Measurements from ENCODE around the gene WAS. TPM values are rescaled to one million over a fixed set of nuclear protein-coding genes. Genes with fewer than 3 reads are reported as not detected.

WAS gene
- total RNA-seq, 8 experiments from 2014 or later, result 0.21 to 1.8 (median 1.1) TPM

DNA sequence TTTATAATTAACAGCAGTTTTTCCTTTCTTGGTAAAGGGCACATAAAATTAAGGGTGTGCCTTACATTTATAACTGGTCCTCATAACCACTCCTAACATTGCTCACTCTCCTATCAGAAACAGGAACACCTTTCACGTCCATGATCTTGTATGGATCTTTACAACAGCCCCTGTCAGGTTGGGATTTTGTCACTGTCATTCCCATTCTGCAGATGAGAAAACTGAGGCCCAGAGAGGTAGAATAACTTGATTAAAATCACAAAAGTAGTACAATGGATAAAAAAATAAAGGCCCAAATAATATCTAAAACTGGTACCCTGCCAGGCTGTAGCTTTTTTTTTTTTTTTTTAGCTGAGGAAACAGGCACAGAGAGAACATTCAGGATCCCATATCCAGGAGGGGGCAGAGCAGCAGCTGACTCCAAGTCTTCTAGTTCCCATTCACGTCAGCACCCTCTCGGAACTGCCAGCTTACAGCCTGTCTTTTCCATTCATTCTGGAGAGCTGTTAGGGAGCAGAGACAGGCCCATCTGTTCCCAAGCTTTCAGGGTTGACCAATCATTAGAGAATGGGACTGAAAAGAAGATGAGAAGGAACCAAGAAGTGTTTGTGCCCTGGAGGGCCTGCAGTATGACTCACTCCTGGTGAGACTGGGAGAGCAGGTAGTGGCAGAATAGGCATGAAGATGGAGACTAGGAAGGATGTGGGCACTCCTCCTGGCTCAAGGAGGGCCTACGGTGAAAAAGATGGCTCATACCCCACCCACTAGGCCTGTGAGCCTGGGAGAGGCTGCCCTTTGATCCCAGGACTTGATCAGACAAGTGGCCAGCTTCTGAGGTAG is 20.3 kb downstream of the WAS start:
- in situ Hi-C loops (cut with MboI; ENCODE audit: low pct_unique_long_range_greater_than_20kb in 2 of 9, low sequenced_read_pairs in 9 of 9, unreplicated experiment in 9 of 9), result no loop called here
- ATAC-seq (replicated peaks in 6 of 8), result peak in 3 of 8 experiments; percentile 24 to 60 (median 38)
- H3K27ac ChIP-seq, result no peak overlapping the region
- H3K4me3 ChIP-seq, result no peak overlapping the region
- no peaks in the 10 kb centered on the region for H3K4me1 ChIP-seq (replicated peaks in 1 of 2)
- 20 to 70% (median 70%) methylated on average over 1 to 3 of the region's 4 CpGs; no CpG with 5 or more reads in 7 of the 10 experiments for WGBS, 10 experiments

DNA sequence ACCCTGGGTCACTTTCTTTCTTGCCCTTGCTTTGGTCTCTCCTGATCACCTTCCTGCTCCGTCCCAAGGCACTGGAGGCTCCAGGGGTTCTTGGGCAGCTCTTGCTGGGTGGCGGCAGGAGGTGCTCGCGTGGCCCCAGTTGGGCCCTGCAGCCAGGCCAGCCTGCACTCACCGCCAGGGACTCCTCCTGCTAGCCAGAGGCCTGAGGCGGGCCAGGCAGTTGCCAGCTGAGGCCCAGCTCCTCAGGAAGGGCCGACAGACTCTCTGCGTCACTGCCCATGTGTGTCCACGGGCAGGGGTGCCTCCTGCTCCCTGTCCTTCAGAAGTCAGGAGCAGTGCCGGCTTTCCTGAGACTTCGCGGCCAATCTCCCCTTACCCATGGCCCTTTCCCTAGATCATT is 22.3 kb downstream of the WAS start:
- no peak for ATAC-seq (replicated peaks in 6 of 8)
- Histone ChIP-seq H3K27ac (no peak overlapping the region), H3K4me1 (replicated peaks in 1 of 2) (no peaks in the 10 kb centered on the region), H3K4me3 (no peak overlapping the region)
- 85% methylated on average over 5 of the region's 12 CpGs; no CpG with 5 or more reads in 9 of the 10 experiments for WGBS, 10 experiments
- in situ Hi-C loops (cut with MboI; ENCODE audit: low pct_unique_long_range_greater_than_20kb in 2 of 9, low sequenced_read_pairs in 9 of 9, unreplicated experiment in 9 of 9), result no loop called here

DNA sequence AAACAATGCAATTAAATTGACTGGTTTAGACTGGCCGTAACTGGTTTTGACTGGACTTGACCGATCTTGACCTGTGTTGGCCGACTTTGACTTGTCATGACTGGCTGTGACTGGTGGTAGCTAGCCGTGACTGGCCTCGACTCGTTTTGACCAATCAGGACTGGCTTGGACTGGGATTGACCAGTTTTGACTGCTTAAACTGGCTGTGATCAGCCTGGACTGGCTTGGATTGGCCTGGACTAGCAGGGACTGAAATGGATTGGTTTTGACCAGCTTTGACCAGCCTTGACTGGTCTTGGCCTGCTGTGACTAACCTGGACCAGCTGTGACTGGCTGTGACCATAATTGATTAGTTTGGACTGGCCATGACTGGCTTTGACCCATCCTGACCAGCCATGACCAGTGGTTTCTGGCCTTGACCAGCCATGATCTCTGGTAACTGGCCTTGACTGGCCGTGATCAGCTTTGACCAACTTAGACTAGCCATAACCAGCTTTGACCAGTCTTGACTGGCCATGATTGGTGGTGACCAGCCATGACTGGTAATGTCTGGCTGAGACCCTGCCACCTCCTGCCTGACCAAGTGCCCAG is 26.0 kb downstream of the WAS start:
- no peak overlapping the region for H3K27ac ChIP-seq
- H3K4me1 ChIP-seq (replicated peaks in 1 of 2), result no peaks in the 10 kb centered on the region
- no peak for ATAC-seq (replicated peaks in 6 of 8)
- WGBS, 10 experiments, result 52 to 100% (median 100%) methylated on average over 1 to 6 of the region's 7 CpGs; no CpG with 5 or more reads in 7 of the 10 experiments
- in situ Hi-C loops (cut with MboI; ENCODE audit: low pct_unique_long_range_greater_than_20kb in 2 of 9, low sequenced_read_pairs in 9 of 9, unreplicated experiment in 9 of 9), result no loop called here
- H3K4me3 ChIP-seq, result no peak overlapping the region

DNA sequence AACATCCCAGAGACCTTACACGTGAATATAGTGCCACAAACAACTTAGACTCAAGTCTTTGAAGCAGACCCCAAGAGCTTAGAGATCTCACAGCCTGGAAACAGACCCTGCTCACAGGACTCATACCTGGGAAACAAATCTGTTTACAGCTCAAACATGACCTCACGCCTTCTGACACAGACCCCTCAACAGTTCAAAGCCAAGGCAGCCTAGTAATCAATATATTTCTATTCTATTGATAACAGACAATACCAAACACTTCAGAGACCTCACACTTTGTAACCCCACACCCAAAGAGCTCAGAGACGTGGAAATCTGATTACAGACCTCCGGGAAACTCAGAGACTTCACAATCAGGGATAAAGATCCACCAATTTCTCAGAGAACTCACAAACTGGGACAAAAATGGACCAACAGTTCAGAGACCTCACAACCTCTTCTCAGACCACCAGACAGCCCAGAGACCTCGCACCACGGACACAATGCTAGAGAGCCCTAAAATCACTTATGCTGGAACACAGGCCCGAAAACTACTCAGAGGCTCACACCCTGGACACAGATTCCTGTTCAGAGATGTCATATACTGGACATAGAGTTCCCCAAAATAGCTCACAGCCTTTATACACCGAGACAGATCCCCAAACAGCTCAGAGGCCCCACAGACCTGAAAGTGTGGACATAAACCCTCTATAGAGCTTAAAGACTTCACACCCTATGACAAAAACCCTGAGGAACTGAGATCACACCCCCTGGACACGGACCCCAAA is 27.7 kb downstream of the WAS start:
- no peak overlapping the region for H3K27ac ChIP-seq
- no peak overlapping the region for H3K4me3 ChIP-seq
- WGBS, 10 experiments, result 40 to 83% (median 80%) methylated on average over 1 to 2 of the region's 9 CpGs; no CpG with 5 or more reads in 7 of the 10 experiments
- ATAC-seq (replicated peaks in 6 of 8), result no peak
- in situ Hi-C loops (cut with MboI; ENCODE audit: low pct_unique_long_range_greater_than_20kb in 2 of 9, low sequenced_read_pairs in 9 of 9, unreplicated experiment in 9 of 9), result no loop called here
- no peaks in the 10 kb centered on the region for H3K4me1 ChIP-seq (replicated peaks in 1 of 2)

GRCh38 chrX:48711929-48712505 is 28.4 kb downstream of the WAS start:
- 37 to 83% (median 63%) methylated on average over 1 to 4 of the region's 7 CpGs; no CpG with 5 or more reads in 7 of the 10 experiments for WGBS, 10 experiments
- in situ Hi-C loops (cut with MboI; ENCODE audit: low pct_unique_long_range_greater_than_20kb in 2 of 9, low sequenced_read_pairs in 9 of 9, unreplicated experiment in 9 of 9), result no loop called here
- no peak overlapping the region for H3K4me3 ChIP-seq
- H3K27ac ChIP-seq, result no peak overlapping the region
- no peak for ATAC-seq (replicated peaks in 6 of 8)
- H3K4me1 ChIP-seq (replicated peaks in 1 of 2), result no peaks in the 10 kb centered on the region

DNA sequence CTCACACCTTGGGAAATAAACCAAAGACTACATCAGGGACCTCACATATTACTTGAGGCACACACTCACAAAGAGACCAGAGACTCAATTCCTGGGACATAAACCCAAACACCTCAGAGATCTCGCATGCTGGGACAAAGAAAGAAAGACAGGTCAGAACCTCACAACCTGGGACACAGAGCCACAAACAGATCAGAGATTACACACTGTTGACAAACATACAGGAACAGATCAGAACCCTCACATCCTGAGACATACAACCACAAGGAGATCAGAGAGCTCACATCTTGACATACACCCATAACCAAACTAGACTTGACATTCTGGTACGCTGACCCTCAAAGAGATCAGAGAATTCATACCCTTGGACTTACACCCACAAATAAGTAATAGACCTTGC is 30.2 kb downstream of the WAS start:
- 70 to 100% methylated on average over 1 of the region's 2 CpGs; no CpG with 5 or more reads in 8 of the 10 experiments for WGBS, 10 experiments
- no peak for ATAC-seq (replicated peaks in 6 of 8)
- in situ Hi-C loops (cut with MboI; ENCODE audit: low pct_unique_long_range_greater_than_20kb in 2 of 9, low sequenced_read_pairs in 9 of 9, unreplicated experiment in 9 of 9), result no loop called here
- H3K4me3 ChIP-seq, result no peak overlapping the region
- H3K27ac ChIP-seq, result no peak overlapping the region
- no peaks in the 10 kb centered on the region for H3K4me1 ChIP-seq (replicated peaks in 1 of 2)

DNA sequence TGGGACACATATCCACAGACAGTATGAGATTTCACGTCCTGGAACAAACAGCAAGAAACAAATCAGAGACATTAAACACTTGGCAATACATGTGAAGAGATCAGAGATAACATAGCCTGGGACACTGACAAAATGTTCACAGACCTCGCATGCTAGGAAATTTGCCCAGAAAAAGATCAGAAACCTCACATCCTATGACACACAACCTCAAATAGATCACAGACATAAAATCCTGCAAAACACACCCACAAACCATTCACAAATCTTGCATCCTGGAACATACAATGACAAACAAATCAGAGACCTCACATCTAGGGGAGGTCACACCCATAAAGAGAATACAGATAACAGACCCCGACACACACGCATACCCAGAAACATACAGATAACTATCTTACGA is 31.0 kb downstream of the WAS start:
- no peak overlapping the region for H3K27ac ChIP-seq
- 23 to 80% (median 77%) methylated on average over 1 to 4 of the region's 5 CpGs; no CpG with 5 or more reads in 6 of the 10 experiments for WGBS, 10 experiments
- no peak overlapping the region for H3K4me3 ChIP-seq
- in situ Hi-C loops (cut with MboI; ENCODE audit: low pct_unique_long_range_greater_than_20kb in 2 of 9, low sequenced_read_pairs in 9 of 9, unreplicated experiment in 9 of 9), result no loop called here
- no peaks in the 10 kb centered on the region for H3K4me1 ChIP-seq (replicated peaks in 1 of 2)
- peak in 2 of 8 experiments; percentile 49 to 58 for ATAC-seq (replicated peaks in 6 of 8)

GRCh38 chrX:48715072-48715471 is 31.5 kb downstream of the WAS start:
- in situ Hi-C loops (cut with MboI; ENCODE audit: low pct_unique_long_range_greater_than_20kb in 2 of 9, low sequenced_read_pairs in 9 of 9, unreplicated experiment in 9 of 9), result no loop called here
- Histone ChIP-seq H3K27ac (no peak overlapping the region), H3K4me1 (replicated peaks in 1 of 2) (no peaks in the 10 kb centered on the region), H3K4me3 (no peak overlapping the region)
- ATAC-seq (replicated peaks in 6 of 8), result peak; percentile 47 to 94 (median 74)
- WGBS, 10 experiments, result 0 to 29% (median 0%) methylated on average over 1 of the region's 2 CpGs; no CpG with 5 or more reads in 7 of the 10 experiments

DNA sequence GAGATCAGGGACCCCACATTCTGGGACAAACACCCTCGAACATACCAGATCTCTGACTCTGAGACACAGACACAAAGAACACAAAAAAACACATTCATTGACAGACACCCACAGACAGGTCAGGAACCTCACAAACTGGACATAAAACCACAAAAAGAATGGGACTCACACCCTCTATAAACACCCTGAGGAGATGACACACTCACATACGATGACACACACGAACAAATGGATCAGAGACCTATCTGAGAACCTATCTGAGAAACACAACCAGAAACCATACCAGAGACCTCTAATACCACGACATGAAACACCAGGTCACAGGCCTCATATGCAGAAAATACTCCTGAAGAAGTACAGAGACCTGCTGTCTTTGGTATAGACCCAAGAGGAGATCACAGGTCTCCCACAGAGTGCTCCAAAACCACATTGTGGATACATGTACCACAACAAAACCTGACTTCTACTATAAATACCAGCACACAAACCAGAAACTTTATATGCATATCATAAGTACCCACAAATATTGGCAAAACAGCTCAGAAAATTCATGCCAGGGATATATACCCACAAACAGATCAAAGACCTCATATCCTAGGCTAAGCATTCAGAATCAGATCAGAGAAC is 32.4 kb downstream of the WAS start:
- WGBS, 10 experiments, result 0 to 100% (median 44%) methylated on average over 1 to 3 of the region's 4 CpGs; no CpG with 5 or more reads in 6 of the 10 experiments
- in situ Hi-C loops (cut with MboI; ENCODE audit: low pct_unique_long_range_greater_than_20kb in 2 of 9, low sequenced_read_pairs in 9 of 9, unreplicated experiment in 9 of 9), result no loop called here
- Histone ChIP-seq H3K27ac (no peak overlapping the region), H3K4me1 (replicated peaks in 1 of 2) (no peaks in the 10 kb centered on the region), H3K4me3 (no peak overlapping the region)
- ATAC-seq (replicated peaks in 6 of 8), result no peak

DNA sequence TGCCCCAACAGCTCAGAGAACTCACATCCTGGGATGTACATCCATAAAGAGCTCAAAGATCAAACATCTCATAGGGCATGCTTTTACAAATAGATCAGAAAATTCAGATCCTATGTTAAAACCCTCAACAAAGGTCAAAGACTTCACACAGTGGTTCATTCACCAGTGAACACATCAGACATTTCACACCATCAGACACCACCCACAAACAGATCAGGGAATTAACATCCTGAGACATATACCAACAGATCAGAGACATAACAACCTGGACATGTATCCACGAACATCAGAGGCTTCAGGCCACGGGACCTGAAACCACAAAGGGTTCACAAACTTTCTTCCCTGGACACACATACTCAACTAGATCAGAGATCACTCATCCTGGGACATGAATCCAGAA is 36.4 kb downstream of the WAS start:
- Histone ChIP-seq H3K4me1 (replicated peaks in 1 of 2) (no peaks in the 10 kb centered on the region), H3K4me3 (no peak overlapping the region), H3K27ac (no peak overlapping the region)
- in situ Hi-C loops (cut with MboI; ENCODE audit: low pct_unique_long_range_greater_than_20kb in 2 of 9, low sequenced_read_pairs in 9 of 9, unreplicated experiment in 9 of 9), result no loop called here
- no peak for ATAC-seq (replicated peaks in 6 of 8)
- WGBS, 10 experiments, result 0% methylated on average over 1 of the region's 2 CpGs; no CpG with 5 or more reads in 9 of the 10 experiments

- 37 to 49% methylated on average over 2 of the region's 4 CpGs; no CpG with 5 or more reads in 8 of the 10 experiments for WGBS, 10 experiments
- Histone ChIP-seq H3K4me3 (no peak overlapping the region), H3K27ac (no peak overlapping the region), H3K4me1 (replicated peaks in 1 of 2) (no peaks in the 10 kb centered on the region)
- no peak for ATAC-seq (replicated peaks in 6 of 8)
- in situ Hi-C loops (cut with MboI; ENCODE audit: low pct_unique_long_range_greater_than_20kb in 2 of 9, low sequenced_read_pairs in 9 of 9, unreplicated experiment in 9 of 9), result no loop called here
These were observed 37.1 kb downstream of the WAS start for GRCh38 chrX:48720577-48721250.

- Histone ChIP-seq H3K4me1 (replicated peaks in 1 of 2) (no peaks in the 10 kb centered on the region), H3K4me3 (no peak overlapping the region), H3K27ac (no peak overlapping the region)
- in situ Hi-C loops (cut with MboI; ENCODE audit: low pct_unique_long_range_greater_than_20kb in 2 of 9, low sequenced_read_pairs in 9 of 9, unreplicated experiment in 9 of 9), result no loop called here
- no peak for ATAC-seq (replicated peaks in 6 of 8)
These were observed 38.3 kb downstream of the WAS start for GRCh38 chrX:48721916-48722315.

All from motor neuron (in vitro differentiated cells).